Colonic mucosa (tissue), 4 donors: Measurements from ENCODE around the gene CAPN5. TPM values are rescaled to one million over a fixed set of nuclear protein-coding genes. Genes with fewer than 3 reads are reported as not detected.
A peak's percentile ranks its signal among the peaks of the same experiment; 100 is the strongest.

Experiments
- DNase-seq: peaks from one replicate; pipeline ENCODE4 v3.0.0-alpha.2; 2020
- H3K27ac ChIP-seq: fragments of 200-600 bp; one replicate; pipeline ENCODE4 v1.8.0; 2021
- H3K27me3 ChIP-seq: fragments of 200-600 bp; one replicate; pipeline ENCODE4 v1.8.0; 2021
- H3K36me3 ChIP-seq: fragments of 200-600 bp; one replicate; pipeline ENCODE4 v1.8.0; 2021
- H3K4me1 ChIP-seq: fragments of 200-600 bp; one replicate; pipeline ENCODE4 v1.8.0; 2021; ENCODE audit warnings: mild to moderate bottlenecking
- H3K4me3 ChIP-seq: fragments of 200-600 bp; one replicate; pipeline ENCODE4 v1.8.0; 2021
- H3K9ac ChIP-seq, 2 donors: one replicate each; pipeline ENCODE4 v1.7.0; 2013; ENCODE audit warnings: control low read depth in 2 of 2, low read depth in 2 of 2, low read length in 2 of 2
- H3K9me3 ChIP-seq: fragments of 200-600 bp; one replicate; pipeline ENCODE4 v1.8.0; 2021
- intact Hi-C: fragments of 100-400 bp; cut with DNase I; formaldehyde crosslinking; loops from one replicate; pipeline ENCODE4 v1.14.1; 2022
- total RNA-seq, 2 donors: library from RNA; stranded (reverse); fragmentation: NEBNext Ultra II Directional in 1 of 2; extraction: Animal tissue kit (Norgen Biotek cat#: 25700) in 1 of 2; gene quantifications; one replicate each; pipeline ENCODE4 v1.2.1, GENCODE V29; 2021
- TF ChIP-seq, protein P1 (sequence below): fragments of 200-600 bp; IDR thresholded peaks from one replicate; pipeline ENCODE4 v1.8.0; 2022; ENCODE audit warnings: antibody characterized with exemption, mild to moderate bottlenecking
- donor health status: healthy.
- donor health status: DM: no; HTN: no; CAD: no.
- donor health status: DM: no; HTN: no; CAD: no.

The CAPN5 gene
- total RNA-seq, 2 donors from 2014 or later = 258 to 267 TPM

DNA sequence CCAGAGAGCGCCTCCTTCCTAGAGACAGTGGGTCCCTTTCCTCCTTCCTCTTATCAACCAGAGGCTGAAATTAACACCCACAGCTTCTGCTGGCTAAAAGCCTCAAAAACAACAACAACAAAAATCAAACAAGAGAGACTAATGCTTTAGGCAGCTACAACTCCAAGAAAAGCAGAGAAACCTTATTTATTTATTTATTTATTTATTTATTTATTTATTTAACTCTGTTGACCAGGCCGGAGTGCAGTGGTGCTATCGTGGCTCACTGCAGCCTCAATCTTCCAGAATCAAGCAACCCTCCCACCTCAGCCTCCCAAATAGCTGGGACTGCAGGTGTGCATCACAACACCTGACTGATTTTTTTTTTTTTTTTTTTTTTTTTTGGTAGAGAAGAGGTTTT lies 35.2 kb upstream of the CAPN5 start:
- H3K27ac ChIP-seq = peak overlapping the region; percentile 77
- TF ChIP-seq, protein P1, sequence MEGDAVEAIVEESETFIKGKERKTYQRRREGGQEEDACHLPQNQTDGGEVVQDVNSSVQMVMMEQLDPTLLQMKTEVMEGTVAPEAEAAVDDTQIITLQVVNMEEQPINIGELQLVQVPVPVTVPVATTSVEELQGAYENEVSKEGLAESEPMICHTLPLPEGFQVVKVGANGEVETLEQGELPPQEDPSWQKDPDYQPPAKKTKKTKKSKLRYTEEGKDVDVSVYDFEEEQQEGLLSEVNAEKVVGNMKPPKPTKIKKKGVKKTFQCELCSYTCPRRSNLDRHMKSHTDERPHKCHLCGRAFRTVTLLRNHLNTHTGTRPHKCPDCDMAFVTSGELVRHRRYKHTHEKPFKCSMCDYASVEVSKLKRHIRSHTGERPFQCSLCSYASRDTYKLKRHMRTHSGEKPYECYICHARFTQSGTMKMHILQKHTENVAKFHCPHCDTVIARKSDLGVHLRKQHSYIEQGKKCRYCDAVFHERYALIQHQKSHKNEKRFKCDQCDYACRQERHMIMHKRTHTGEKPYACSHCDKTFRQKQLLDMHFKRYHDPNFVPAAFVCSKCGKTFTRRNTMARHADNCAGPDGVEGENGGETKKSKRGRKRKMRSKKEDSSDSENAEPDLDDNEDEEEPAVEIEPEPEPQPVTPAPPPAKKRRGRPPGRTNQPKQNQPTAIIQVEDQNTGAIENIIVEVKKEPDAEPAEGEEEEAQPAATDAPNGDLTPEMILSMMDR = no peak
- intact Hi-C loops = no loop called here

DNA sequence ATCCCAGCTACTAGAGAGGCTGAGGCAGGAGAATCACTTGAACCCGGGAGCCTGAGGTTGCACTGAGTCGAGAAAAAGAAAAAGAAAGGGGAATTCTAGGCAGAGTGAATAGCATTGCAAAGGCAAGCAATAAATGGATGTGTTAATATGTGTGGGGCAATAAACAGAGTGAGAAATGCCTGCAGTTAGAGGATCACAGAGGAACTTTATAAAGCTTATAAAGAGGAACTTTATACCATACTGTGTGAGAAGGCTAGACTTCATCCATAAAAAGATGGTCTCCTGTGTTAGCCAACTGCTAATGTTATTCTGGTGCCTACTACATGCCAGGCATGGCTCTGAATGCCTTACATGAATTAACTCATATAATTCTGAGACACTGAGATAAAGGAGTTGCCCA lies 31.7 kb upstream of the CAPN5 start:
- Histone ChIP-seq H3K9ac (peak overlapping the region; percentile 29 to 52), H3K27ac (peak overlapping the region; percentile 77), H3K9me3 (no peaks in the 10 kb centered on the region), H3K27me3 (peaks cover 3% of the 10 kb centered on the region), H3K4me3 (peak overlapping the region; percentile 24), H3K36me3 (no peaks in the 10 kb centered on the region), H3K4me1 (no peaks in the 10 kb centered on the region)
- DNase-seq = no peak
- TF ChIP-seq, protein P1 = no peak
- intact Hi-C loops = no loop called here

More for the DNA sequence above, 35.2 kb upstream of the CAPN5 start:
- H3K4me1 ChIP-seq = peaks cover 3% of the 10 kb centered on the region
- H3K36me3 ChIP-seq = no peaks in the 10 kb centered on the region
- no peak overlapping the region for H3K4me3 ChIP-seq
- H3K9me3 ChIP-seq = no peaks in the 10 kb centered on the region
- no peaks in the 10 kb centered on the region for H3K27me3 ChIP-seq
- no peak overlapping the region for H3K9ac ChIP-seq
- DNase-seq = peak; percentile 6

DNA sequence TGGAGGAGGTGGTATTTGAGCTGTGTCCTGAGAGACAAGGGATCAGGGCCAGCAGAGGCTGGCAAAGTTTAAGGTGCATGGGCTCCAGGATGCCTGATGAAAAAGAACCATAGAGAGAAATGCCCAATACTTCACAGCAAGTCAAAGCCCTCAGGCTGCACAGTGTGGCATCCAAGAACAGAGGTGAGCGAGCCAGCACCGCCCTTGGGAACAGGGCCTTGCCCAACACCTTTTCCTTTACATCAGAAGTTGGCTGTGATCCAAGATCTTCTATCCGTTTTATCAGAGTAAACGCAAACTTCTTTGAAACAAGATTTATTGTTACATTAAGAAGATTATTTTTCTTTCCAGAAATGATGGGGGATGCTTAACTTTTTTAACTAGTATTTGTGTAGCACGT lies 31.2 kb upstream of the CAPN5 start:
- intact Hi-C loops = no loop called here
- Histone ChIP-seq H3K9me3 (no peaks in the 10 kb centered on the region), H3K27me3 (peaks cover 6% of the 10 kb centered on the region), H3K4me1 (no peaks in the 10 kb centered on the region), H3K4me3 (peak overlapping the region; percentile 12), H3K27ac (peak overlapping the region; percentile 77), H3K36me3 (no peaks in the 10 kb centered on the region), H3K9ac (peak overlapping the region in 1 of 2 donors; percentile 81)
- peak; percentile 72 for DNase-seq
- TF ChIP-seq, protein P1 = no peak

DNA sequence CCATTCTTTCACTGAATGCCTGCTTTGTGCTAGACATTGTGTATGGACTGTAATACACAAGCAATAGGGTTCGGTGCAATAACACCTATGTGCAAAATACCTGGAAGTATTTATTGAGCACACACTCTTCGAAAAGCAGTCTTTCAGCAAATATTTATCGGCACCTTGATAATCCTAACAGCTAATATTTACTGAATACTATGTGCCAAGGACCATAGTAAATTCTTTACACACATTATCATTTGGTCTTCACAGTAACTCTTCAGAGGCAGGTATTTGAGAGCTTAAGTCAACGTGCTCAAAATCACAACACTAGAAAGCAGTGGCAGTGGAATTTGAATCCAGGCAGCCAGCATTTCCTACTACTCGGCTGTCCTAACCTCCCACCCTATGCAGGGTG lies 30.4 kb upstream of the CAPN5 start:
- peak overlapping the region in 1 of 2 donors; percentile 81 for H3K9ac ChIP-seq
- no peaks in the 10 kb centered on the region for H3K9me3 ChIP-seq
- H3K36me3 ChIP-seq = no peaks in the 10 kb centered on the region
- H3K4me3 ChIP-seq = no peak overlapping the region
- peak; percentile 15 for DNase-seq
- H3K27me3 ChIP-seq = peaks cover 6% of the 10 kb centered on the region
- TF ChIP-seq, protein P1 = no peak
- intact Hi-C loops = no loop called here
- H3K27ac ChIP-seq = peak overlapping the region; percentile 77
- no peaks in the 10 kb centered on the region for H3K4me1 ChIP-seq

DNA sequence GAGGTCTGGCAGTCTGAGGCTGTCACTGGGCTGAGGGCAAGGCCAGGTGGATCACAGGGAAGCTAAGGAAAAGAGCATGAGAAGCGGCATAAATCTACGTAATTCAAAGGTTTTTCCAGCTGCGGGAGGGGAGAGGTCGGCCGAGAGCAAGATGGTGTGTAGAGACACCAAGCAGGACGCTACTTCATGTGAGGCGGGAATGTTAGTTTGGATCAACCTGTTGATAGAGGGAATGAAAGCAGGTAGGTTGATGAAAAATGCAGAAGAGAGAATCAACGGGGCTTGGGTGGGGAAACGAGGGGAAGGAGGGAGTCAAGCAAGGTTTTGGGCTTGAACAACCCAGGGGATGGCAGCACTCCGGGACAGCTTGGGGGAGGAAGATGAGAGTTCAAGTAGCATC lies 29.7 kb upstream of the CAPN5 start:
- H3K4me1 ChIP-seq = no peaks in the 10 kb centered on the region
- H3K36me3 ChIP-seq = no peaks in the 10 kb centered on the region
- intact Hi-C loops = no loop called here
- TF ChIP-seq, protein P1 = no peak
- peaks cover 6% of the 10 kb centered on the region for H3K27me3 ChIP-seq
- no peak overlapping the region for H3K4me3 ChIP-seq
- H3K27ac ChIP-seq = peak overlapping the region; percentile 10
- peak; percentile 18 for DNase-seq
- H3K9ac ChIP-seq = peak overlapping the region; percentile 45 to 81
- no peaks in the 10 kb centered on the region for H3K9me3 ChIP-seq
